GM19025 (cell line): Measurements from ENCODE around the gene RERG.
"Not testable (repeated sequence)": the region's sequence is repeated elsewhere in the genome, so short reads cannot be mapped to it uniquely, and the experiment has no call there.

Source experiments
- ATAC-seq: cut with Tn5 transposase; IDR thresholded peaks from one replicate; pipeline ENCODE4 v1.9.1; 2021; ENCODE audit warnings: mild to moderate bottlenecking, low read depth, moderate library complexity; ENCODE audit not compliant: unreplicated experiment

The RERG gene

DNA sequence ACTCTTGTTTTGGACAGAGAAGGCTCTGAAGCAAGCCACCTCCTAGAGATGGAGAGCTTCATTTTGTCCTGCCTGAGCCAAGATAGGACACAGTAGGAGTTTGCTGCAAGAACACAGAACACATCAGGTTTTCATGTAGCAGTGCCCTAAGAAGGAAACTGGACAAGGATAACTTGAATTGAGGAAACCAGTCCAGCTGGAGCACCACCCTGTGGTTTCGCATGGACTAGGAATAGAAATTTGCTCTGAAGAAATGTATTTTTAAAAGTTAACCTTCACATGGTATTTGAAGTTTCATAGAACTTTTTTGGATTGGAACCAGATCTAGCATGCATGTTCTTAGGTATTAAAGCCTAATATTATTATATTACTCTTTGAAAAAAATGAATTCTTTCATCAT lies 68.8 kb downstream of the RERG start:
- no peak for ATAC-seq

DNA sequence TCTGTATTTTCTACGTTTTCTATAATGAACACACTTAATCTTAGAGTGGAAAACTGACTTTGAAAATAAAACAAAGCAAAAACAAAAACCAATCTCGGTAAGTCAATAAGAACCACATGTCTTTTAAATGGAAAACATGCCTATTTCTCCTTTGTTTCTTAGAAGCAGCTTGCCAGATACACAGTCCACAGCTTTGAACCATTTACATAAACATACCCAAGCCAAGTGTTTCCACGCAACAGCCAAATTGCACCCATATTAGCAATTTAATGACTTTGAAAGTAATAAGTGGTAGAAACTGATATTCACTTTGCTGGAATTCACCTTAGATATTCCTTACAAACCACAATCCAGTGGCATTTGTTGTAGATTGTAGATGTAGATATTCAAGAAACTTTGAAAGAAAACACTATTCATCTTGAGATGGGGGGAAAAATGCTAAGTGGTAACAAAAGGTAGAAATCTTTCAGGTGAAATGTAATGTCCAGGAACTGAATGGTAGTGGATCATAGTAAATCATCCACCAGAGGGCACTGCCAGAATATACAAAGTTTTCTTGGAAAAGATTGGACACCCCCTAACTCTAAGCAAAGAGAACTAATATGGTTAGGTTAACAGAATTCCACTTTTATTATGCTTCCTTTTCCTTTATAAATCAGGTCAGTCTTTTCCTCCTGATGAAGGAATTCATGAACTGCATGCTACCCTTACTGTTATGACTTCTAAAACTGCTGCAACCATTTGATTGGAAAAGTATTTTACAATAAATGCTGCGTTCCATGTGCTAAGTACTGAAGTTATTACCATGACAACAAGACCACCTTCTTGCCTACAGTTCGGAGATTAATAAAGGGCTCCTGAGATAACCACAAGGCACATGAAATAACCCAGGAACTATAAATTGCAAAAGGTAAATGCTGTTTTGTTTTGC lies 69.8 kb downstream of the RERG start:
- ATAC-seq: no peak

DNA sequence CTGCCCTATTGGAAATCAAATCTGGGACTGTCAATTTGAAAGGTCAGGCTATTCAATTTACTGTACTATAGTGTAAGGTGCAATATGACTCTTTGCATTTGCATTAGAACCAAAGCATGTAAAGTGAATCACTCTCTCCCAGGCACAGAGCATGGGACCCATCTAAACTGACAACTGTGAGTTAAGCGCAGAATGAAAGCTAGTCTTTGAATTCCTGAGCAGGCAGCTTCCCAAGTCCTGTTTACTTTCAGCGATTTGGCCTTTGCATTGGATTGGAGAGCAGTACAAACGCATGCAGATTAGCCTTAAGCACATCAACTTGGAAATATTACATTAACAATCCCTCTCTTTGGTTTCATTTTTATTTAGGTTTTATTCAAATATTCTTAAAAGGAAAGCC lies 74.6 kb downstream of the RERG start:
- no peak for ATAC-seq

DNA sequence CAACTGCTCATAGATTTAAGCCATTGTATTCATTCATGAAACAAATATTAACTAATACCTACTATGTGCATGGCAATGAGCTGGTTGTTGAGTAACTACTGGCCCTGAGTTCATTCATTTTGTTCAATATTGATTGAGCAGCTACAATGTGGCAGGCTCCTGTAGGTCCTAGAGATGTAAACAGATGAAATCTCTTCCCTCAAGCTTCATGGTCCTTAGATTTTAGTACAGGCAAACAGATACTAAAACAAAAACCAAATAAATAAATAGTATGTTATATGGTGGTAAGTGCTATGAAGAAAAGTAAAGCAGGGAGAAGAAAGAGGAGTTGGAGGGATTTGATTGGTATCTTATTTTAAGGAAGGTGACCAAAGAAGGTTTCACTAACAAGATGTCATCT lies 77.8 kb downstream of the RERG start:
- no peak for ATAC-seq

DNA sequence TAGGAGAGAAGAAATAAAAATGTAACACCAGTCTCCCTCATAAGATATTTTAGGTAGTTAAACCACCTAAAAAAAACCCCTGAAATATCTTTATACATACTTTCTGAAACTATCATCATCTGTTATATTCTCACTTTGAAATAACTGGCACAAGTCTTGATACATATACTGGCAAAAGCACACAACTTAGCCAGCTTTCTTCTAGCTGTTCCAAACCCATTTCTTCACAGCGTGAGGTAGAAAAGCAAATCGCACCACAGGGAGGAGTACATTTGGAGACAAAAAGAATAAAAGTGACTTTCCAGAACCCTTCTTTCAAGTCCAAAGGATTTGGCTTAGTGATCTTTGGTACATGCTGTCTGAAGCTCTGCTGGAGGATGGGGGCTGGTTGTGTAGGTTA lies 78.5 kb downstream of the RERG start:
- ATAC-seq: no peak

DNA sequence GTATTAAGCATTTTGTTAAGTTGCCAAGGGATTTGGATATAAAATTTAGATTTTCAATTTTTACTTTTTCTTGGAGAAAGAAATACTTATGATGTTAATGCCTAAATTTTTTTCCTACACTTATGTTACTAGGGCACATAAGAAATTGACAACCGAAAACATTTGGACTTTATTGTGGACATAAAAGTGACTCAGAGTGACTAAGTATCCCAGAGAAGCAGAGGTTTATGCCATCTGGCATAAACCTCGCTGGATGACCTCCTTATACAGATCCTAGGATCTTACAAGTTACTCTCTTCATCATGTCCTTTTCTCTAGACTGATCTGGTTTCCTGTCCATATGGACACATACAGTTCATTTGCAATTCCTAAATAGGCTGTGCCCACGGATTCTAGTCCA lies 89.8 kb downstream of the RERG start:
- no peak for ATAC-seq

DNA sequence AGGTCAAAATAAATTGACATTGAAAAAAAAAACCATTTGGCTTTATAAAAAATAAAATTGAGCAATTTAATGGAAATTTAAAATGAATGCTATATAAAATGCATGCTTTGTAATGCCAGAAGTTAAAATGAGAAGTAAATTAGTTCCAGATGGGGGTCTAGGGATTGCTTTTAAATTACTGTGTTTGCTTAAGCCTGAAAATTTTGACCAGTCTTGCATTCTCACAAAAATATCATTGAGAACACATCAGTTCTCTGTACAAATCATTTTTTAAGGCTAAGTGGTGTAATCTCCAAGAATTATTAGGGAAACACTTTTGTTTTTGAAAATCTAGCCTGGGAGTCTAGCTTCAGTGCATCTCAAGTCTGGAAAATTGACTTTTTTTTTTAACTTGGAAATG lies 90.7 kb downstream of the RERG start:
- ATAC-seq: no peak

DNA sequence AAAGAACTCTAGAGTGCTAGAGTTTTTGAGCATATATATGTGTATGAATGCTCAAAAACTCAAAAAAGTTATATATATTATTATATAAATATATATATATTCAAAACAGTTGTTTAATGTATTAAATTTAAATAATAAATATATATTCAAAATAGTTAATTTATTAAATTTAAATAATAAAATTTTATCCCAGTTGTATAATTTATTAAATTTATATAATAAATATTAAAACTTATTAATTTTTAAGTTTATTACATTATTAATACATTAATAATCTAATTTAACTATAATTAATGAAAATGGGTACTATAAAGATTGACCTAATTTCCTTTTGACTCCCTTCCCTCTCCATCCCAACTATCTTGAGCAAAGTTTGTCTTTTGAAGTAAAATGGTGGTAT lies 97.8 kb downstream of the RERG start:
- no peak for ATAC-seq

GRCh38 chr12:15122344-15122743 lies 98.9 kb downstream of the RERG start:
- no peak for ATAC-seq

DNA sequence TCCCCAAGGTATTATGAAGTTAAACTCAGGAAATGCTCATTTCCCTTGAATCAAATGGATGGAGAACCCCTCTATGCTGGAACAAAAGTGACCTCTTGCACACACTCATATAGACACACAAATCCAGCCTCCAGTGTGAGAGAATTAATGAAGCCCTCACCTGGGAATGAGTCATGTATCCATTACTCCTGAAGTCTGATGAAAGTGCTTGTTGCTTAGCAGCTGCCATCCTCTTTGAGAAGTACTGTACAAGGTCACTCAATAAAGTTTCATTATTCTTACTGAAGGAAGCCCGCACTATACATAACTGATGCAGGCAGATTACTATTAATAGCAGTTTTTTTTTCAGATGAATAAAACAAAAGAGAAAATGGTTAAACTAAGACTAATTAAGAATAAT lies 102.3 kb downstream of the RERG start:
- no peak for ATAC-seq

DNA sequence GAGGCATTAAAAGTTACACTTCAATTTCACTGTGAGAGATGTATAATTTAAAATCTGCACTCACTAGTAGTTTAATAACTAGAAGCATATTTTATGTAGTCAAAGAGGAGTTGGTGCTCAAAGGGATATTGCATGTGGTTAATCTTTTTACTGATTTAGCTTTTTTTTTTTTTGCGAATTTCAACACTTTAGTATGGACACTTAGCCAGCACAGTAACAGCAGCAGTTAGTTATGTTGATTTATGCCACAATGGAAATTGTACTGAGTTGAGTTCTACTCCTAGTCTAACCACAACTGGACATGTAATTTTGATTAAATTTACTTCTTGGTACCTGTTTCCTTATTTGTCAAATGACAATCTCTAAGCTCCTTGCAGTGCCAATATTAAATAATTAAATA lies 104.2 kb downstream of the RERG start:
- ATAC-seq: no peak

DNA sequence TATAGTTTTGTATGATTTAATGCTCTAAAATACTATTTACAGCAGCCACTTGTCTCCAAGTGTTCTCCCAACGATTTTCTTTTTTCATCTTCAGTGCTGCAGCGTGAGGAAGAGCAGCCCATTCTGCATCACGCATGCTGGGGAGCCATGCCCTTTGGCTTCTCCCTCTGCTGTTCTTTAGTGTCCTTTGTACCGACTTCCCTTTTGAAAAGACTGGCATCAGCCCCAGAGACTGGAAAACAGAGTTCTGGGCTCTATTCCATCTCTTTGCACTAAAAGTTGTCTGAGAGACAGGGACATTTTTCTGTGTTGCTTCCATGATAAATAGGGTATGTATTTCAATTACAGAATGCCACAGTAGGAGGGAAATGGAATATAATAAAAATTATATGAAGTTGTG lies 105.1 kb downstream of the RERG start:
- ATAC-seq: no peak

GRCh38 chr12:15115434-15115833 lies 105.8 kb downstream of the RERG start:
- no peak for ATAC-seq

- no peak for ATAC-seq
These were observed 106.7 kb downstream of the RERG start for GRCh38 chr12:15114501-15114900.

GRCh38 chr12:15092826-15093225 lies 128.4 kb downstream of the RERG start:
- ATAC-seq: no peak

DNA sequence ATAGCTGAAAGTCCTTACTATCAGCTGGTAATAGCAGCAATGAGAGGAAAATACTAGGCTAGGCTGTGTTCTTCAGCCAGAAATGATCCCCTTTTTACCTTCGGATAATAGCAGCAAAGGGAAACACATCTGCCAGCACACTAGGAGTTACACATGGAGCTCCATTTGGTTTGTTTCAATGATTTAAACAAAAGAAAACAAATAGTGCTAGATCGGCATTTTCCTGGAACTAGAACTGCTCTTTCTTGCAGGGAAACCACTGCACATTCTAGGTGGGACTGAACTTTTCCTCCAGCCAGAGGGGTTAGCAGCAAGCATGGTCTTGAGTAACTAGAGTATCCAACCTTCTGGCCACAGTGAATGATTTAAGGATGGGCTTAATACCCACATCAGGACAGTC lies 130.8 kb downstream of the RERG start:
- ATAC-seq: no peak

DNA sequence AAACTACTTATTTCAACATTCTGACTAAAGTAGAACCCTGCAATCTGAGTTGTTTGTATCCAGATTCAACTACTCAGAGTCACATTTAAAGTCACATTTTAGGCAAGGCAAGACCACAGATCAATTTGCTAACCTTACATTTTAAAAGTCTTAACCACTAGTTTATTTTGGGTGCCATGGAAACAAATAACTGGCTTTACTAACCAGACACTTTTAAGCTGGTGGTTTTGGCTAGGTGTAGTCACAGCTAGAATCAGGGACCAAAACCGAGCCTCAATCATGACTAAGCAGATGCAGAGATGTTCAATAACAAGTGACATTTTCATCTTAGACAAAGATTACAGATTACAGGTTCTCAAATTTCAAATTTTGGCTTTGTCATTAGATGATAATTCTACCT lies 133.1 kb downstream of the RERG start:
- no peak for ATAC-seq

GRCh38 chr12:15077751-15078150 lies 143.5 kb downstream of the RERG start:
- ATAC-seq: not testable (repeated sequence)

GRCh38 chr12:15074351-15074750 lies 146.9 kb downstream of the RERG start:
- no peak for ATAC-seq

DNA sequence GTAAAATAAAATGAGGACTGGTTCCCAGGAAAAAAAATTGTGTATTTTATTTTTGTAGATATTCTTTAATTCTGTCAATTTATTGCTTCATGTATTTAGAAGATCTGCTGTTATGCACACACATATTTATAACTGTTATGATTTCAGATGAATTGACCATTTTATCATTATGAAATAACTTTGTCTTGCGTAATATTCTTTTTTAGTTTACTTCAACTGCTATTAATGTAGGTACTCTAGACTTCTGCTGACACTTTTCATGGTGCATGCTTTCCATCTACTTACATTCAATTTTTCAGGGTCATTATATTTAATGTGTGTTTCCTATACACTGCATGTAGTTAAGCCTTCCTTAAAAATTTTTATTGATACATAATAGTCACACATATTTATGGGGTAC lies 162.1 kb downstream of the RERG start:
- no peak for ATAC-seq
